Activated CD4-positive, alpha-beta T cell treated with anti-CD3 and anti-CD28 coated beads for 48 hours (primary cell): ENCODE data around the gene RTEL1.
A peak's percentile ranks its signal among the peaks of the same experiment; 100 is the strongest.

Experiments used
- DNase-seq: peaks from one replicate; pipeline ENCODE4 v3.0.0-alpha.2; 2020

The RTEL1 gene

DNA sequence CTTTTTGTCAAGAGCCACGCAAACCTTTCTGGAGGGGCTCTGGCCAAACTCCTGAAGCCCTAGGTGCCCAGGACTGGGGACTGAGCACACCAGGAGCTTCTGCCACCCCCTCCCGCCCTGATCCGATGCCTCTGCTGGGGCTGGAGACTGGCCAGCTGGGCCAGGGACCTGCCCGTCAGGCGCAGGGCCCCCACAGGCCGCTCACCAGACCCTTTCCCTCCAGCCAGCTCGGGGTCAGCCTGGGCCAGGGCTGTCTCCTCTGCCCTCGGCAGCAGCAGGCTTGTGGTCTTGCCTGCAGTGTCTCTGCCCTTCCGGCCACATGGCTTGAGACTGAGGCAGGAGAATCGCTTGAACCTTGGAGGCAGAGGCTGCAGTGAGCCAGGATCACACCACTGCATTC is 14.6 kb downstream of the RTEL1 start:
- DNase-seq, result no peak

DNA sequence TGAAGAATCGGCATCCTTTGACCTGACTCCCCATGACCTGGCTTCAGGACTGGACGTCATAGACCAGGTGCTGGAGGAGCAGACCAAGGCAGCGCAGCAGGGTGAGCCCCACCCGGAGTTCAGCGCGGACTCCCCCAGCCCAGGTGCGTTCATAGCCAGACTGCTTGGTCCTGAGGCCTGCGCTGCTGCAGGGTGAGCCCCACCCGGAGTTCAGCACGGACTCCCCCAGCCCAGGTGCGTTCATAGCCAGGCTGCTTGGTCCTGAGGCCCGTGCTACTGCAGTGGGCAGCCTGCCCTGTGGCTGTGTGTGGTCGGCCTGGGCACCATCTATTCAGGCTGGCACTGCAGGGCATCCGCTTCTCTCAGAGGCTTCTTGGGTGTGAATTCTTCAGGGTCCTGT is 15.8 kb downstream of the RTEL1 start:
- DNase-seq, result no peak

DNA sequence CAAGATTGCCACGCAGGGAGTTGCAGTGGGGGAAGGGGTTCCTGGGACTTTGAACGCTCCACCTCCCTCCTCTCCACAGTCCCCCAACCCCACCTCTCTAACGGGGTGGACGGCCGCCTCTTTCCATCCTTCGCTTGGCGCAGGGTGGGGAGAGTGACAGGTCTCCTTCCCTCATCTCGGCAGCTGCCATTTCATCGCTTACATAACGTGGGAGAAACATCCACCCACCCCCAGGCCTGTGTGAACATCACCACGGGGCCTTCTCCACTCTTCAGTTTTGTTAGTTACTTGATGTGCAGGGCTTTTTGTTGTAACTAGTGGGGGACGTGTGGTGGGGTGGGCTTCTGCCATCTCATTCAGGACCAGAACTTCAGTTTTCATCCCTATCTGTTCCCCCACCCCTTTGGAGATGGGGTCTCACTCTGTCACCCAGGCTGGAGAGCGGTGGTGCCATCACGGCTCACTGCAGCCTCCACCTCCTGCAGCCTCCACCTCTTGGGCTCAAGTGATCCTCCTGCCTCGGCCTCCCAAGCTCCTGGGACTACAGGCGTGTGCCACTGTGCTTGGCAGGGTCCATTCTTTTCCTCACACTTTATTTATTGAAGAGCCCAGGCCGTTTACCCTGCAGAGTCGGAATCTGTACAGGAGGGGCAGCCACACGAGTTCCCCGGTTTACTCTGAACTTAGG is 17.7 kb downstream of the RTEL1 start:
- DNase-seq, result no peak

DNA sequence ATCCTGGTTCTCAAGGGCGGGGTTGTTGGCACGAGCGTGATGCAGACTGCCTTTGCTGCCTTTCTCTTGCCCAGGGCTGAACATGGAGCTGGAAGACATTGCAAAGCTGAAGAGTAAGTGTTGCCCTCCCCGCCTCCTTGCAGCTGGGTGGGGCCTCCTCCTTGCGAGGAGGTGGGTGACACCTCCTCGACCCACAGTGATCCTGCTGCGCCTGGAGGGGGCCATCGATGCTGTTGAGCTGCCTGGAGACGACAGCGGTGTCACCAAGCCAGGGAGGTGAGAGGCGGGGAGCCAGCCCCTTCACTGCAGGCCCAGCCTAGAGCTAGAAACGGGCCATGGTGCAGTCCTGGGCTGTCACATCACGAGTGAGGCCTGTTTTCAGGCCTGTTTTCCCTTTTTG is 20.0 kb downstream of the RTEL1 start:
- DNase-seq, result no peak

DNA sequence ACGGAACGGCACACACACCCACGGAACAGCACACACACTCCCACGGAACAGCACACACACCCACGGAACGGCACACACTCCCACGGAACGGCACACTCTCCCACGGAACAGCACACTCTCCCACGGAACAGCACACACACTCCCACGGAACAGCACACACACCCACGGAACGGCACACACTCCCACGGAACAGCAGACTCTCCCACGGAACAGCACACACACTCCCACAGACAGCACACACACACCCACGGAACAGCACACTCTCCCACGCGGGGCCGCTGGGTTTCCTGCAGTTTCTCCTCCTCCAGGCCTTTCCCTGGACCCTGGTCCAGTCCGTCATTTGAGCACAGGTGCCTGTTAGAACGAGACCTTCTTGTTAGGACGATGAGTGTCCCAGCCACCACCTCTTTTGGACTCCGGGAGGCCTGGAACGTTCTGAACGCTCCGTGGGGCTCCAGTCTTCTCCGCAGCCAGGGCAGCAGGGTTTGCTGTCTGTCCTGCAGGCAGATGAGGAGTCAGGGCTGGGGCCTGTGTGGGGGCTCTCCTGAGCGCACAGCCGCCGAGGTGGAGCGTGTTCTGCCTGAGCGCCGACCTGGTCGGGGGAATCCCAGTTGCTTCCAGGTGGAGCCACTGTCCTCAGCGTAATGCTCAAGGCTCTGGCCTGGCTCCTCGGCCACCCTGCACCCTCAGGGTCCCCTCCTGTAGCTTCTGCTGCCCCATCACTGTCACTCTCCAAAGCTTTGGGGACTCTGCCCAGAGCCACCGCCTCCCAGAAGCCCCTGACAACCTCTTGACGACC is 20.8 kb downstream of the RTEL1 start:
- DNase-seq, result no peak

DNA sequence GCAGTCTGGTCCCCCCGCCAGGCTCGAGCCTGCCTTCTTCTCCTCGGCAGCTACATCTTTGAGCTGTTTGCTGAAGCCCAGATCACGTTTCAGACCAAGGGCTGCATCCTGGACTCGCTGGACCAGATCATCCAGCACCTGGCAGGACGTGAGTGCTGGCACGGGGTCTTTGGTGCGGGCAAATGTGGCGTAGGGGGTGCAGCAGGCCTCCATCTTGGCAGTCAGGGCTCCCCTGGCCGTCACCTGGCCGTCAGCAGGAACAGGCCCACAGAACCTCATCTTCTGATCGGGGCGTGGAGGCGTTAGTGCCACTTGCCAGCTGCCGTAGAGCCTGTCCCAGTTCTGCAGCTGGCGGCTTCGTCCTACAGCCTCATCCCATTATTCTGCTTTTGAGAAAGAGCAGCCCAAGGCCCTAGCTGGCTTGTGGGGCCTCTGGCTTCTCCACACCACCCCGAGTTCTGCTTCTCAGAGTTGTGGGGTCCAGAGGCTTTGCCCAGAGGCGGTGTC is 21.7 kb downstream of the RTEL1 start:
- DNase-seq, result no peak

DNA sequence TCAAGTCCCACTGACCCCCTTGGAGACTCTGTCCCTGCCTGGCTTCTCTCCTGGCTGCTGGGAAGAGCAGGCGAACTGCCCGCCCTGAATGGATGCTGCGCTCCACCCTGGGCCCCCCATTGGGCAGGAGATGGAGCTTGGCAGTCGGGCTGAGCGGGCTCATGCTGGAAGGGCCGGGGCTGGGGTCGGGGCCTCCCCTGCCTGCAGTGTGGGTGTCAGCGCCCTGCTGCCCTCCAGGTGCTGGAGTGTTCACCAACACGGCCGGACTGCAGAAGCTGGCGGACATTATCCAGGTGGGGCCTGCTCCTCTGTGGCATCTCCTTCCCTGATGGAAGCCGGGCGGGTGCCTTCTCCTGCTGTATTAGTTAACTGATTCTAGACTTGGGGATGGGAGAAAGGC is 22.3 kb downstream of the RTEL1 start:
- no peak for DNase-seq

DNA sequence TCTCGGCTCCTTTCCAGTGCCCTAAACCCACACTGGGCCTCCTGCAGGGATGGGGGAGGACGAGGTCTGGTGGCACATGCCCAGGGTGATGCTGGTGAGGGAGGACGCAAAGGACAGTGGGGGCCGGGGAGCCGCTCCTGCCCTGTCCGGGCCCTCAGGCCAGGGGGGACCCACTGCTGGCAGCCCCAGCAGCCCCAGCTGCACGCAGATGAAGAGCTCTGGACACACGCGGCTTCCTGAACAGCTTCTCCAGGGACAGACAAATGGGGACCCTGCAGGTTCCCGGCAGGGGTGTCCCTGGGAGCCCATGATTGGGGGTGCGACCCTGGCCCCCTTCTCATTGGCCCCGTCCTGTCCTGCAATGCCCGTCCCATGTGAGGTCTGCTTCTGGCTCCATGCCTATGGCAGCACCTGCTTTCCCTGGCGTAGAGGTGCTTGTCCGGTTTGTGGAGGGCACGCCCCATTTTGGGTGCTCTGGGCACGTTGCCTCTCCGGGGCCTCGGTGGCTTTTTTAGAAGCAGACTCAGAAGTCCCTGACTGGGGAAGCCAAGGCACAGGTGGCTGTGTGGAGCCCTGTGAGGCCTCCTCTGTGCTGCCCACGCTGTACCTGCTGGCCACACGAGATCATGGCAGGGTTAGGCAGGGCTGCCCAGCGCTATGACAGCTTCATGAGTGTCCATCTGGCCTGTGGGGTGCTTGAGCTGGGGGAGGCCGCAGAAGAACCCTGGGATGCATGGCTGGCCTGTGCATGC is 22.9 kb downstream of the RTEL1 start:
- no peak for DNase-seq

DNA sequence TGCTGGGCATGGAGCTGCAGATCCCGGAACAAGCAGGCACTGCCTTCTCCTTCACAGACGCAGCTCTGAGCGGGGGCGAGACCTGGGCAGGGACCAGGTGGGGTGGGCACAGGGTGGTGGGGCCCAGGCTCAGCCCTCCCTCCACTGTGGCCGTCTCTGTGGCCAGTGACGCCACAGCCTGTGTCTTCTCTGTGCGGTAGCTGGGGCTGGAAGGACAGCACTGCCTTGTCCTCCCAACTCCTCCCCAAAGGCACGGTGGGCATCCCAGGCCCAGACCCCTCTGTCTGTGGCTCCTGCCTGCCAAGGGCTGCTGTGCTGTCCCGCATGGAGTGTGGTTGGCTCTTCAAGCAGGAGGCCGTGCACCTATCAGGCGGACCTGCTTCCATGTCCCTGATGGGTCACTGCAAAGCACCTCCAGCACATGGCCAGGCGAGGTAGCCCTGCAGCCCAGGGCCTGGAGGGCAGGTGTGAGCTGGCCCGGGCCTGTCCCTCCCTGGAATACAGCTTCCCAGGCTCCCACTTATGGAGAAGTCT is 23.6 kb downstream of the RTEL1 start:
- no peak for DNase-seq

DNA sequence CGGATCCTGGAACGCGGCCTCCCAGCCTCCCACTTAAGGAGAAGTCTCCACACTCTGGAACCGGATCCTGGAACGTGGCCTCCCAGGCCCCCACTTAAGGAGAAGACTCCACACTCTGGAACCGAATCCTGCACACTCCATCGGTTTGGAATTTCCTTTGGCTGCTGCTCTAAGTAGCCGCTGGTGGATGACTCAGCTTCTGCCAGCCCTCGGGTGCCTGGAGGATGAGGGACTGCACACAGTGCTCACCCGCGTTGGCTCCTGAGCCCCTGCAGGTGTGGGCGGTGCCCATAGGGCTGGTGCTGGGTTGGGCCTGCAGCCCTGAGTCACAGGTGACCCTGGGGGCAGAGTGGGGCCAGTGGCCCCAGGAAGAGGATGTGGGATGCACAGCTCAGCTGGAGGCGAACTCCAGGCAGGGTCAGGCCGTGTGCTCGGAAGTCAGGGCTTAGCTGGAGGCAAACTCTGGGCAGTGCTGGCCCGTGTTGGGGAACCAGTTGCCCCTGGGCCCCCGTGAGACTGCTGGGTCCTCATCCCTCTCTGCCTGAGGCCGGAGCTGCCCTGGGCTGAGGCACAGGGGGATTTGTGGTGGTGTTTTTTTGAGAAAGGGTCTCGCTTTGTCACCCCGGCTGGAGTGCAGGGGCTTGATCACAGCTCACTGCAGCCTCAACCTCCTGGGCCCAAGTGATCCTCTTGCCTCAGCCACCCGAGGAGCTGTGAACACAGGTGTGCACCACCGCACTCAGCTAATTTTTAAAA is 24.4 kb downstream of the RTEL1 start:
- DNase-seq, result no peak

DNA sequence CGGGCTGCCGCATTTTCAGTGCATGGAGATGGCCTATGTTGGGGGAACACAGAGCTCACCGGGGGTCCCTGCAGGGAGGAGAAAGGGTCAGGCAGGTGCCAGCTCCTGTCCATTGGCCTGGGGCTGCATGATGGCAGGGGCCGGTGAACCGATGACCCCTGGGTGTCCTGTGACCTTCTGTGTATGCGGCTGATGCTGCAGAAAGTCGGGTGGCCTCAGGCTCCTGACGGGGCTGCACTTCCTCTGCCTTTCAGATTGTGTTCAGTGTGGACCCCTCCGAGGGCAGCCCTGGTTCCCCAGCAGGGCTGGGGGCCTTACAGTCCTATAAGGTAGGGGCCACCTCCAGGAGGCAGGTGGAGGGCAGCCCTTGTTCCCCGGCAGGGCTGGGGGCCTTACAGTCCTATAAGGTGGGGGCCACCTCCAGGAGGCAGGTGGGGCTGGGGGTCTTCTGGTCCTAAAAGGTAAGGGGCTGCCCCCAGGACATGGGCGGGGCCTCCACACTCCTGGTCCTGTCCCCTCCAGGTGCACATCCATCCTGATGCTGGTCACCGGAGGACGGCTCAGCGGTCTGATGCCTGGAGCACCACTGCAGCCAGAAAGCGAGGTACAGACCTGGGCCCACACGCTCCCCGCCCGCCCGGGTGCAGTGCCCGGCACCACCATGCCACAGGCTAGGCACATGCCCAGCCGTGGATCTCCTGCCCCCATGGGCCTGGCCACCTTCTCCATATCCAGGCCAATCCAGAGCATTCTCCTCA is 27.3 kb downstream of the RTEL1 start:
- DNase-seq, result no peak

DNA sequence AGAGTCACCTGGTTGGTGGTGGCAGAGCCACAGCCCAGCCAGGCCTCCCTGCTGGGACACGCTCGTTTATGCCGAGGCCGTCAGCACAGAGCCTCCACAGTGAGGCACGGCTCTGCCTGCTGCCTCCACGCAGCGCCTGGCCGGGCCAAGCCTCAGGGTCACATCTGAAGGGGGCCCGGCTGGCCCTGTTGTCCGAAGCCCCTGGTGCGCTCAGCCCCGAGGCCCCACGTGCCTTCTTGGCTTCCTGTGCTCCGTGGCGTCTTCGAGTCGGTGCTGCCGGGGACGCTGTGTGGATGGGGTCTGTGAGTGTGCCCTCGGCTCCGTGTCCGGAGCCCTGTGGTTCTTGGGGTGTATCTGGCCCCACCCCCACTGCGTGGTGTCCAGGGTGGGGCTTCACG is 28.0 kb downstream of the RTEL1 start:
- DNase-seq, result no peak

DNA sequence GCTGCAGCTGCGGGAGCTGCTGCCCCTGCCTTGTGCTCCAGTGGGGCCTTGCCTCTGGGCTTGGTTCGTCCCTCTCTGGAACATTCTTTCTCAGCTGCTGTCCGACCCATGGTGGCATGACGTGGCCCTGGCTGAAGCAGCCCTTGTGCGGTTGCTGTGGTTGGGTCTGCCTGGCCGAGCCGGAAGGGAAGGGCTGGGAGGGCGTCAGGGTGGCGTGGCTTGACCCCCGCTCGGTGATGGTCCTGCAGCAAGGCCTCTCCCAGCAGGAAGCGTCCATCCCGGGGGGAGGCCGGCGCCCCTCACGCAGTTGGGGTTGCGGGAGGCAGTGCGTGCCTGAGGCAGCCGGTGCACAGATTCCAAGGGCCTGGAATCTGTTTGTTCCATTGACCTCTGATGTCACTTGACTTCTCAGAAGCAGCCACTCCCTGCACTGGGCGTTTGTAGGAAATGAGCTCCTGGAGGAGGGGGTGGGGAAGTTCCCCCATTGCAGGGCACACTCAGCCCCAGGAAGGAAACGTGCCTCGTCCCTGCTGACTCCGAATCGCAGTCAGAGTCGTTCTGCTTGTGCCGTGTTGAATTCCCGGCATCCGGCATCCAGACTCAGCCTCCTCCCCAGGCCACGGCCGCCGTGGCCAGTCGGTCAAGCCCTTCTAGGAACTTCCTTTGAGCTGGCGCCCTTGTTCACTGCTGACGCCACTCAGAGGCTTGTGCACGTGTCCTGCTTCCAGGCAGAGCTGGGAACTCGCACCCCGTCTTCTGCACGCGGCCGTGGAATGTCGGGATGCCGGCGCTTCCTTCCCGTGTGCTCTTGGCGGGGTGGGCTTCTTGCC is 28.6 kb downstream of the RTEL1 start:
- DNase-seq, result peak; percentile 76

DNA sequence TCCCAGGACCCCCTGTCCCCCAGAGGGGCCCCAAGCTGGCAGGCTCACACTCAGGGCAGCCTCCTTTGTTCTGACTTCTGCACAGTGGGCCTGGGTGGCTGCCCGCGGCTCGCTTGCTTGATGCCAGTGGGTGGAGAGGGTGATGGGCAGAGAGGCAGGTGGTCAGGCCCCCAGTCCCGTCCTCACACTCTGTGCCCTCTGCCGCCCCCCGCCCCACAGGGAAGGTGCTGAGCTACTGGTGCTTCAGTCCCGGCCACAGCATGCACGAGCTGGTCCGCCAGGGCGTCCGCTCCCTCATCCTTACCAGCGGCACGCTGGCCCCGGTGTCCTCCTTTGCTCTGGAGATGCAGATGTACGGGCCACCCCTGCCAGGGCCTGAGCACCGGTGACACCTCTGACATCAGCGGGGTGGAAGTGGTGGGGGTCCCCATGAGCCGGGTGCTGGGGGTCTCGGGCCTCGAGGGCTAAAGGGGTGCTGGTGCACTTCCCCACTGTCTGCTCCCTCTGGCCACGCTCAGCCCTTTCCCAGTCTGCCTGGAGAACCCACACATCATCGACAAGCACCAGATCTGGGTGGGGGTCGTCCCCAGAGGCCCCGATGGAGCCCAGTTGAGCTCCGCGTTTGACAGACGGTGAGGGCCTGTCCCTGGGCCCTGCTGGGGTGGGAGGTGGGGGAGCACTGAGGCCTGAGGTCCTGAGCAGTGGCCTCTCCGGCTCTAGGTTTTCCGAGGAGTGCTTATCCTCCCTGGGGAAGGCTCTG is 29.5 kb downstream of the RTEL1 start:
- DNase-seq, result no peak

DNA sequence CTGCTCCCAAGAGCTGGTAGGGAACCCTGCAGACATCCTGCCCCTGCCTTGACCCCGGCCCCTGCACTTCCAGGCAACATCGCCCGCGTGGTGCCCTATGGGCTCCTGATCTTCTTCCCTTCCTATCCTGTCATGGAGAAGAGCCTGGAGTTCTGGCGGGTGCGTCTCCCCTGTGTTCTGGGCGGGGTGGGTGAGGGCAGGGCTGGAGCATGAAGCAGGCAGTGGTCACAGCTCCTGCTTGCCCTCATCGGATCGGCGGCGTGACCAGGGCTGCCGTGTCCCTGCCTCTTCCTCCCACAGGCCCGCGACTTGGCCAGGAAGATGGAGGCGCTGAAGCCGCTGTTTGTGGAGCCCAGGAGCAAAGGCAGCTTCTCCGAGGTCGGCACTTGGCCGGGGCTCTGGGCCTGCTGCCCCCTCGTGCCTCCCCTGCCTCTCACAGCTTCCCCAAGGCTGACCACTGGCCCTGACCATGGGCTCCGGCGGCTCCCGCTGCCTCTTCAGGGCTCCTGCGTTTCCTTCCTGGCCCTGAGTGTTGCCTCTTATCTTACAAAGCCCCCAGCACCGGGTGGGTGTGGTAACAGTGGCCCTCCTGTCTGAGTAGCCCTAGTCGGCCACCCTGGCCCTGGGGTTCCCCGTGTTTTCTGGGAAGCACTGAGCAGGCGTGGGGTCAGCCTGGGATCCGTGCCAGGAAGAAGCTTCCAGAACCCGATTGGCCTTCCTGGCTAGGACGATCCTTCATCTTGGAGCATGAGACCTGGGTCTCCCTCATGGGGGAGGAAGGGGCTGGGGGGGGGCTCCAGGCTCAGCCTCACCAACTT is 30.3 kb downstream of the RTEL1 start:
- no peak for DNase-seq

DNA sequence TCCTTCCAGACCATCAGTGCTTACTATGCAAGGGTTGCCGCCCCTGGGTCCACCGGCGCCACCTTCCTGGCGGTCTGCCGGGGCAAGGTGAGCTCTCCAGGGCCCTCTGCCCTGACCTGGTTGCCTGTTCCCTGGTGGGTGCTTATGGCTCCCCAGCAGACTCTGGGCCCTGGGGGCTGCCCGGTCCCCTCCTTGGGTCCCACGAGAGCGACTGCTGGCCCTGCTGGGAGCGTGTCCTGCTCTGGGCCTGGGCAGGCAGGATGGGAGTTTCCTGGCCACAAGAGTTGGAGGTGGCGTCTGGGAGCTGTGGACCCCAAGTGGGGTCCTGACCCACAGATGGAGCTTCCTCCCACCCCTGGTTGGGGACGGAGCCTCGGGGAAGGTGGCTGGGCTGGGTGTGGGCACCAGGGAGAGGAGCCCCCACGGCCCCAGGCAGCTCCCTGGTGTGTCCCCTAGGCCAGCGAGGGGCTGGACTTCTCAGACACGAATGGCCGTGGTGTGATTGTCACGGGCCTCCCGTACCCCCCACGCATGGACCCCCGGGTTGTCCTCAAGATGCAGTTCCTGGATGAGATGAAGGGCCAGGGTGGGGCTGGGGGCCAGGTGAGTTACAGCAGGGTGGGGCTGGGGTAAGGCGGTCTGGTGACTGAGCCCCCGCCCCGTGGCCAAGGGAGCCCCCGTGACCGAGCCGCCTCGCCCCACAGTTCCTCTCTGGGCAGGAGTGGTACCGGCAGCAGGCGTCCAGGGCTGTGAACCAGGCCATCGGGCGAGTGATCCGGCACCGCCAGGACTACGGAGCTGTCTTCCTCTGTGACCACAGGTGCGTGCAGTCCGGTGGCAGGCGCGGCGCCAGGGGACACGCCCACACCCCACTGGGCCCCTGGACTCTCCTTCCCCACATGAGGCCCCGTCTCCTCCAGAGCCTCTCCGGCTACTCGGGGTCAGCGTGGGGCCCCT is 31.2 kb downstream of the RTEL1 start:
- no peak for DNase-seq

DNA sequence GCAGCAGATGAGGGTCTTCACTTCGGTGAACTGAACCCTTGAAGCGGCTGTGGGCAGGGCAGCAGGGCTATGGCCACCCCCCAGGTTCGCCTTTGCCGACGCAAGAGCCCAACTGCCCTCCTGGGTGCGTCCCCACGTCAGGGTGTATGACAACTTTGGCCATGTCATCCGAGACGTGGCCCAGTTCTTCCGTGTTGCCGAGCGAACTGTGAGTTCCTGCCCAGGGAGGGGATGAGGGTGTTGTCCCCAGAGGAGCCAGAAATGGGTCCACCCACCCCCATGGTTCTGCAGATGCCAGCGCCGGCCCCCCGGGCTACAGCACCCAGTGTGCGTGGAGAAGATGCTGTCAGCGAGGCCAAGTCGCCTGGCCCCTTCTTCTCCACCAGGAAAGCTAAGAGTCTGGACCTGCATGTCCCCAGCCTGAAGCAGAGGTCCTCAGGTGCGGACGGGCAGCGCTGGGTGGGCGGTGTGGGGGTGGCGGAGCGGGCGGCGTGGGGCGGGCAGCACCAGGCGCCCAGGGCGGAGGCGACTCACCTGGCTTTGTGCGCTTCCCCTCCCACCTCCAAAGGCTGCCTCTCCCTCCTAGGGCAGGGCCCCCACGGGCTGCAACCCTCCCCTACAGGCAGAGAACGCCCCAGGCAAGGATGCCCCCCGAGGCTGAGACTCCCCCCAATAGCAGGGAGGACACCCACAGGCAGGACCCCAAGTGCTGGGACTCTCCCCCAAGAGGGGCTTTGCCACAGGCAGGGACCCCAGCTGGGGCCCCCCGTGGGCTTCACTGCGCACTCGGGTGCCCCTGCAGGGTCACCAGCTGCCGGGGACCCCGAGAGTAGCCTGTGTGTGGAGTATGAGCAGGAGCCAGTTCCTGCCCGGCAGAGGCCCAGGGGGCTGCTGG is 32.1 kb downstream of the RTEL1 start:
- no peak for DNase-seq
